K562 (cell line): ENCODE results near the gene OSBP2. TPM values are rescaled to one million over a fixed set of nuclear protein-coding genes. Genes with fewer than 3 reads are reported as not detected.

Experiments
- ATAC-seq: fragments of 200-7000 bp; cut with Tn5 transposase; 3 replicates; pipeline ENCODE4 v1.9.1; 2020; ENCODE audit warnings: moderate library complexity
- BruUV-seq: library from RNA; stranded (reverse); fragments of 400-500 nt; replicated peaks from 2 replicates; lab custom pipeline; 2021; lab: Mats Ljungman, UMichigan
- CTCF ChIA-PET: fragments of 300-600 bp; formaldehyde crosslinking; extraction: SDS; loops from one replicate; lab custom pipeline; 2021; ENCODE audit warnings: low intra/inter-chr PET ratio; lab: Yijun Ruan, JAX
- POLR2A ChIA-PET: fragments of 300-600, 350-650 bp; sonication (Branson Sonifier 250); formaldehyde crosslinking; extraction: SDS; loops from one replicate; lab custom pipeline; 2021; ENCODE audit warnings: antibody characterized with exemption, inconsistent platforms; lab: Yijun Ruan, JAX
- DNase-seq, 4 experiments: peaks; one replicate each; pipeline versions ENCODE4 v3.0.0 to v3.0.0-alpha.2; 2011 to 2018; ENCODE audit warnings: low spot score in 3 of 4, mixed read lengths in 3 of 4; ENCODE audit errors: extremely low read depth in 1 of 4
- FAIRE-seq: peaks from 2 replicates; lab custom pipeline; 2011; peaks lifted over from hg19 to GRCh38; lab: Jason Lieb, UNC
- H2AFZ ChIP-seq: 2 replicates; pipeline ENCODE4 v1.6.0; 2011; ENCODE audit warnings: low read depth, low read length, control low read depth, inconsistent platforms
- H3K27ac ChIP-seq: fragments of 200-600 bp; 3 replicates; pipeline ENCODE4 v1.8.0; 2011; ENCODE audit warnings: low read depth, mild to moderate bottlenecking, control low read depth, inconsistent platforms, low read length, moderate library complexity, mixed read lengths; ENCODE audit errors: extremely low read depth
- H3K27me3 ChIP-seq, 2 experiments: fragments of 300-600 bp in 1 of 2; 2 replicates in 1 of 2; 3 replicates in 1 of 2; pipeline versions ENCODE4 v1.6.0 to v1.8.0; 2011; ENCODE audit warnings: inconsistent platforms in 2 of 2, low read length in 2 of 2, mild to moderate bottlenecking in 1 of 2, mixed read lengths in 1 of 2, moderate library complexity in 1 of 2; ENCODE audit not compliant: control insufficient read depth in 2 of 2, insufficient read depth in 2 of 2
- H3K36me3 ChIP-seq: fragments of 300-600 bp; 3 replicates; pipeline ENCODE4 v1.8.0; 2011; ENCODE audit warnings: mild to moderate bottlenecking, low read length, inconsistent platforms; ENCODE audit not compliant: control insufficient read depth, insufficient read depth
- H3K4me1 ChIP-seq, 2 experiments: fragments of 200-600 bp in 1 of 2; replicated peaks in 1 of 2; 2 replicates in 1 of 2; 3 replicates in 1 of 2; pipeline versions ENCODE4 v1.5.1 to v1.8.0; 2011; ENCODE audit warnings: inconsistent platforms in 2 of 2, low read length in 2 of 2, mild to moderate bottlenecking in 1 of 2, mixed read lengths in 1 of 2, moderate library complexity in 1 of 2; ENCODE audit not compliant: control insufficient read depth in 2 of 2, insufficient read depth in 2 of 2
- H3K4me2 ChIP-seq: 2 replicates; pipeline ENCODE4 v1.6.1; 2011; ENCODE audit warnings: low read length, control low read depth, inconsistent platforms, mixed read lengths; ENCODE audit not compliant: insufficient read depth
- H3K4me3 ChIP-seq: fragments of 200-600 bp; sonication (generic), shearing (Covaris generic); 2 replicates; pipeline ENCODE4 v1.5.1; 2016; ENCODE audit warnings: control low read depth, inconsistent platforms
- H3K79me2 ChIP-seq: fragments of 200-600 bp; 3 replicates; pipeline ENCODE4 v1.8.0; 2011; ENCODE audit warnings: low read length, inconsistent platforms; ENCODE audit not compliant: control insufficient read depth, insufficient read depth
- H3K9ac ChIP-seq, 2 experiments: 2 replicates each; pipeline versions ENCODE4 v1.6.0 to v1.6.1; 2011; ENCODE audit warnings: low read depth in 2 of 2, low read length in 2 of 2, control low read depth in 1 of 2, inconsistent platforms in 1 of 2, mild to moderate bottlenecking in 1 of 2, mixed read lengths in 1 of 2; ENCODE audit not compliant: insufficient read depth in 1 of 2
- H3K9me1 ChIP-seq: one replicate; pipeline ENCODE4 v1.6.0; 2011; ENCODE audit warnings: inconsistent platforms, mild to moderate bottlenecking, low read length, moderate library complexity; ENCODE audit not compliant: control insufficient read depth, insufficient read depth
- H3K9me3 ChIP-seq: replicated peaks from 2 replicates; pipeline ENCODE4 v1.5.1; 2011; ENCODE audit warnings: low read depth, low read length, inconsistent platforms; ENCODE audit not compliant: control insufficient read depth, insufficient read depth
- H4K20me1 ChIP-seq: replicated peaks from 2 replicates; pipeline ENCODE4 v1.6.1; 2011; ENCODE audit warnings: low read length, inconsistent platforms, mixed read lengths; ENCODE audit not compliant: control insufficient read depth, insufficient read depth
- HDGF ChIP-seq: fragments of 450-650 bp; IDR thresholded peaks from 2 replicates; pipeline ENCODE4 v1.6.1; 2016
- MED1 ChIP-seq: sonication (generic); formaldehyde crosslinking; IDR thresholded peaks from 2 replicates; pipeline ENCODE4 v1.8.1; 2023; ENCODE audit warnings: missing genetic modification reagents, borderline replicate concordance
- SRSF9 ChIP-seq: fragments of 200-400 bp; formaldehyde crosslinking; IDR thresholded peaks from 2 replicates; pipeline ENCODE4 v1.6.1; 2017; ENCODE audit warnings: low read depth, low read length, borderline replicate concordance
- SUPT5H ChIP-seq: fragments of 450-650 bp; IDR thresholded peaks from 2 replicates; pipeline ENCODE4 v1.6.1; 2016
- TBL1XR1 ChIP-seq, 2 experiments: IDR thresholded peaks; 2 replicates each; pipeline ENCODE4 v1.6.1; 2012; ENCODE audit warnings: improper control_type of control experiment in 2 of 2, low read length in 2 of 2, mild to moderate bottlenecking in 1 of 2
- YBX1 ChIP-seq: fragments of 450-650 bp; IDR thresholded peaks from 2 replicates; pipeline ENCODE4 v1.7.1; 2016; ENCODE audit warnings: mild to moderate bottlenecking
- ZNF263 ChIP-seq: sonication (generic); formaldehyde crosslinking; IDR thresholded peaks from 2 replicates; pipeline ENCODE4 v1.8.0; 2022; ENCODE audit warnings: mild to moderate bottlenecking, missing genetic modification reagents, borderline replicate concordance
- ZNF57 ChIP-seq: fragments of 450-650 bp; formaldehyde crosslinking; IDR thresholded peaks from 2 replicates; pipeline ENCODE4 v1.4.0; 2020; ENCODE audit warnings: mild to moderate bottlenecking, moderate library complexity
- whole genome bisulfite sequencing: fragments of 100-300 bp; shearing (Covaris generic); methylation state at CpG from one replicate; pipeline ENCODE4 v1.1.6; 2016; ENCODE audit warnings: low coverage, mixed read lengths; ENCODE audit not compliant: insufficient coverage; ENCODE audit errors: missing lambda C conversion rate; 5-methylcytosine and 5-hydroxymethylcytosine counted together
- in situ Hi-C: fragments of 300-500 bp; cut with MboI; formaldehyde crosslinking; loops from 4 replicates; pipeline ENCODE4 v1.15.0; 2018; ENCODE audit warnings: inconsistent platforms, mixed read lengths
- intact Hi-C: fragments of 100-400 bp; cut with micrococcal nuclease; formaldehyde crosslinking; loops from 2 replicates; pipeline ENCODE4 v1.14.2; 2022
- polyA plus RNA-seq, 8 experiments: library from polyadenylated mRNA; depleted of rRNA in 4 of 8; stranded (reverse) in 5 of 8; unstranded in 3 of 8; fragments of >200 nt; fragmentation: Nextera tagmentation in 2 of 8; fragmentation: Illumina TruSeq in 1 of 8; extraction: Ambion mirVana in 2 of 8; extraction: Trizol in 1 of 8; gene quantifications; 2 replicates each; pipeline versions ENCODE4 v1.2.1 to v1.2.3, GENCODE V29; 2011 to 2014; ENCODE audit warnings: inconsistent platforms in 1 of 8, missing spikeins in 1 of 8
- total RNA-seq, 7 experiments: library from RNA; depleted of rRNA in 6 of 7; stranded (reverse); fragments of >200 nt in 6 of 7; fragmentation: Illumina TruSeq in 2 of 7; extraction: Trizol in 2 of 7; gene quantifications; 2 replicates each; pipeline versions ENCODE4 v1.2.1 to v1.2.3, GENCODE V29; 2011 to 2021; ENCODE audit warnings: low replicate concordance in 1 of 7
- TF ChIP-seq, protein P1 (sequence below): fragments of 450-650 bp; IDR thresholded peaks from 2 replicates; pipeline ENCODE4 v1.6.1; 2016

OSBP2 gene
- total and polyA plus RNA-seq, 9 of the 15 experiments (the other 6 are each of a cell fraction or from before 2014, with no cell fraction given), result 0.52 to 29.5 (median 21.6) TPM

DNA sequence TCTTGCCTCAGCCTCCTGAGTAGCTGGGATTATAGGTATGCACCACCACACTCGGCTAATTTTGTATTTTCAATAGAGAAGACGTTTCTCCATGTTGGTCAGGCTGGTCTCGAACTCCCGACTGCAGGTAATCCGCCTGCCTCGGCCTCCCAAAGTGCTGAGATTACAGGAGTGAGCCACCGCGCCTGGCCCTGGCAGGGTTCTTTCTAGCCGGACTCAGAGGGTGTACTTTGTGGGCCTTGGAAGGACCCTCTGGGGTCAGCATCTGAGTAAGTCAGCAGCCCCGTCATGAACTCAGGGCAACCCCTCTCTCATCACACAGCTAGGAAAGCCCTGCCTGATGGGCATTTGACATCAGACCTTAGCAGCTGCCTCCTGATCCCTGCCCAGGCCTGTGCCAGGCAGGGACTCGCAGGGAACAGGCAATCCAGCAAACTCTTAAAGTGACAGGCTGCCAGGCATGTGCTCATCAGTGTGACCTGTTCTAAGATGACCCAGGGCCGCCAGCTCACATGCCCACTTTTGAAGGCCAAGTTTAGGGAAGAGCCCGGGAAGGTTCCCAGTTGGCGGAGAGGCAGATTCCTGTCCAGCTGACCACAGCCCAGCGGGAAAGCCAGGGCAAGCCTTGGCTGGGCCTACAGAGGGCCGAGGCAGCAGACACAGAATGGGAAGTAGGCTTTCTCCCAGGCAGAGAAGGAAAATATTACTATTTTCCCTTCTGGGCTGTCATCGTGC lies 181.0 kb downstream of the OSBP2 start (continued):
- TF ChIP-seq, protein P1, sequence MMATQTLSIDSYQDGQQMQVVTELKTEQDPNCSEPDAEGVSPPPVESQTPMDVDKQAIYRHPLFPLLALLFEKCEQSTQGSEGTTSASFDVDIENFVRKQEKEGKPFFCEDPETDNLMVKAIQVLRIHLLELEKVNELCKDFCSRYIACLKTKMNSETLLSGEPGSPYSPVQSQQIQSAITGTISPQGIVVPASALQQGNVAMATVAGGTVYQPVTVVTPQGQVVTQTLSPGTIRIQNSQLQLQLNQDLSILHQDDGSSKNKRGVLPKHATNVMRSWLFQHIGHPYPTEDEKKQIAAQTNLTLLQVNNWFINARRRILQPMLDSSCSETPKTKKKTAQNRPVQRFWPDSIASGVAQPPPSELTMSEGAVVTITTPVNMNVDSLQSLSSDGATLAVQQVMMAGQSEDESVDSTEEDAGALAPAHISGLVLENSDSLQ, result no peak
- TF ChIP-seq ZNF263, result no peak
- no peak for TF ChIP-seq SRSF9
- no peak for TF ChIP-seq TBL1XR1 (IDR thresholded peaks at IDR 0.05; ENCODE audit: low read length in 2 of 2)
- TF ChIP-seq YBX1, result no peak
- no peak for TF ChIP-seq ZNF57 (CRISPR knock-in tag)
- no peak for TF ChIP-seq SUPT5H

DNA sequence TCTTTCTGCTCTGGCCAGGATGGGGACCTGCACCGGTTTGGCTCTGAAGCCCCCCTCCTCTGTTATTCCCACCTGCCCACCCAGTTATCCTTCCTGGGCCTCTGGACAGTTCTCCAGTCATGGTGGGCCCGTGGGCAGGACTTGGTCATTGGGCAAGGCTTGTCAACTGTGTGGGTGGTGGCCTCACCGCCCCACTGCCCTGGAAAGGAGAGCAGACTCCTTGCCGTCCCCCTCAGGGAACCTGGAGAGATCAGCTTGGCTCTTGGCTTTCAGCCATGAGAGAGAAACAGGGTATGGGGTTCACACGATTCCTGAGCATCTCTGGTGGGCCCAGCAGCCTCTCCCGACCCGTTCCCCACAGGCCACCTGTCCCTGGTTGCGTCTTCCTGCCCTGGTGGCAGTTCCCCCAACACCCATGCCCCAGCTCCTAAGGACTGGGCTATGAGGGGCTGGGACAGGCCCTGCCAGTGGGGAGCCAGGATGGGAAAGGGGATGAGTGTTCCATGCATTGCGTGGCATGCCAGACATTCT lies 181.6 kb downstream of the OSBP2 start:
- Histone ChIP-seq H3K9me3 (no peaks in the 10 kb centered on the region), H3K27ac (no peak overlapping the region), H3K27me3 (no peaks in the 10 kb centered on the region), H3K4me2 (no peak overlapping the region), H3K9ac (no peak overlapping the region; a peak in 1 of 4 replicates), H3K4me1 (peaks cover 26 to 66% of the 10 kb centered on the region in 2 experiments), H3K9me1 (no peaks in the 10 kb centered on the region), H4K20me1 (no peaks in the 10 kb centered on the region), H3K79me2 (no peaks in the 10 kb centered on the region), H3K36me3 (no peaks in the 10 kb centered on the region), H2AFZ (no peak overlapping the region), H3K4me3 (no peak overlapping the region)
- TF ChIP-seq HDGF, result no peak
- TF ChIP-seq MED1 (CRISPR knock-in tag), result no peak
- intact Hi-C loops, result no loop called here
- DNase-seq (no peak), ATAC-seq (no peak), FAIRE-seq (no peak)
- WGBS, result 73% methylated on average over 5 of the region's 9 CpGs
- ChIA-PET CTCF (no interaction called here), POLR2A (no interaction called here)
- in situ Hi-C loops, result no loop called here
- no TSS peak for BruUV-seq
